Esophagus muscularis mucosa (tissue), 4 donors: ENCODE results near the gene SNTB2. TPM values are rescaled to one million over a fixed set of nuclear protein-coding genes. Genes with fewer than 3 reads are reported as not detected.
A peak's percentile ranks its signal among the peaks of the same experiment; 100 is the strongest.

ENCODE experiments used
- DNase-seq: peaks from one replicate; pipeline ENCODE4 v3.0.0-alpha.2; 2017; ENCODE audit errors: extremely low spot score
- H3K27ac ChIP-seq, 4 donors: fragments of 200-600 bp; sonication (generic); replicated peaks in 1 of 4; 1 replicate in 3 of 4; 2 replicates in 1 of 4; pipeline ENCODE4 v1.5.1; 2016 to 2019; ENCODE audit warnings: mild to moderate bottlenecking in 1 of 4
- H3K27me3 ChIP-seq, 4 donors: fragments of 200-600 bp; sonication (generic); one replicate each; pipeline versions ENCODE4 v1.5.1 to v1.6.0; 2016 to 2019
- H3K36me3 ChIP-seq, 4 donors: fragments of 200-600 bp; sonication (generic); one replicate each; pipeline ENCODE4 v1.5.1; 2016 to 2019
- H3K4me1 ChIP-seq, 4 donors: fragments of 200-600 bp; sonication (generic); one replicate each; pipeline ENCODE4 v1.5.1; 2016 to 2019
- H3K4me3 ChIP-seq, 4 donors: fragments of 200-600 bp; sonication (generic); 1 replicate in 2 of 4; 2 replicates in 2 of 4; pipeline ENCODE4 v1.5.1; 2016 to 2019; ENCODE audit warnings: mild to moderate bottlenecking in 4 of 4, moderate library complexity in 1 of 4
- H3K9me3 ChIP-seq, 4 donors: fragments of 200-600 bp; sonication (generic); 1 replicate in 3 of 4; 2 replicates in 1 of 4; pipeline ENCODE4 v1.5.1; 2016 to 2019
- CTCF ChIP-seq, 3 experiments: fragments of 200-600 bp in 2 of 3; fragments of 450-650 bp in 1 of 3; sonication (generic) in 2 of 3; IDR thresholded peaks; one replicate each; pipeline ENCODE4 v1.5.1; 2017 to 2019; ENCODE audit warnings: antibody characterized with exemption in 3 of 3, mild to moderate bottlenecking in 2 of 3, moderate library complexity in 1 of 3
- EP300 ChIP-seq: sonication (generic); formaldehyde crosslinking; IDR thresholded peaks from one replicate; pipeline ENCODE4 v1.6.1; 2017; ENCODE audit warnings: antibody characterized with exemption
- POLR2A ChIP-seq: fragments of 450-650 bp; IDR thresholded peaks from one replicate; pipeline ENCODE4 v1.6.1; 2017; ENCODE audit warnings: antibody characterized with exemption, moderate library complexity, mild to moderate bottlenecking, low read depth
- POLR2AphosphoS5 ChIP-seq, 2 donors: sonication (generic); formaldehyde crosslinking; IDR thresholded peaks; one replicate each; pipeline ENCODE4 v1.6.1; 2017; ENCODE audit warnings: antibody characterized with exemption in 2 of 2
- WGBS: methylation state at CpG from one replicate; pipeline ENCODE4 v1.1.5; 2018; 5-methylcytosine and 5-hydroxymethylcytosine counted together
- intact Hi-C: fragments of 100-400 bp; cut with DNase I; formaldehyde crosslinking; loops from one replicate; pipeline ENCODE4 v1.15.1; 2023
- total RNA-seq, 4 donors: library from RNA; depleted of rRNA; stranded (reverse); fragments of >200 nt; gene quantifications; one replicate each; pipeline versions ENCODE4 v1.1.0 to v1.2.1, GENCODE V29; 2016

The SNTB2 gene
- total RNA-seq, 4 donors from 2014 or later = 36.1 to 73.4 (median 54.8) TPM

GRCh38 chr16:69180011-69180338, 7.0 kb upstream of the SNTB2 start:
- peaks cover 24 to 69% (median 59%) of the 10 kb centered on the region in 4 donors for H3K4me1 ChIP-seq
- TF ChIP-seq CTCF (IDR thresholded peaks at IDR 0.05) (no peak), EP300 (no peak), POLR2A (no peak), POLR2AphosphoS5 (IDR thresholded peaks at IDR 0.05) (no peak)

GRCh38 chr16:69182730-69183416, 4.1 kb upstream of the SNTB2 start:
- Histone ChIP-seq H3K36me3 (no peaks in the 10 kb centered on the region), H3K27me3 (no peaks in the 10 kb centered on the region), H3K27ac (peak overlapping the region in 3 of 4 donors; percentile 44 to 66 (median 51)), H3K9me3 (no peaks in the 10 kb centered on the region), H3K4me3 (no peak overlapping the region), H3K4me1 (peaks cover 30 to 60% (median 53%) of the 10 kb centered on the region in 4 donors)
- intact Hi-C loops = no loop called here
- WGBS = 28% methylated on average over 10 of the region's 10 CpGs
- no peak for DNase-seq
- no peak for TF ChIP-seq POLR2A
- TF ChIP-seq EP300 = no peak
- TF ChIP-seq CTCF (IDR thresholded peaks at IDR 0.05) = no peak
- TF ChIP-seq POLR2AphosphoS5 (IDR thresholded peaks at IDR 0.05) = no peak

More at GRCh38 chr16:69180011-69180338, 7.0 kb upstream of the SNTB2 start:
- Histone ChIP-seq H3K9me3 (no peaks in the 10 kb centered on the region), H3K4me3 (peak overlapping the region in 1 of 4 donors; percentile 5), H3K27me3 (no peaks in the 10 kb centered on the region), H3K36me3 (no peaks in the 10 kb centered on the region), H3K27ac (peak overlapping the region; percentile 73 to 83 (median 80))
- DNase-seq = no peak
- intact Hi-C loops = no loop called here

DNA sequence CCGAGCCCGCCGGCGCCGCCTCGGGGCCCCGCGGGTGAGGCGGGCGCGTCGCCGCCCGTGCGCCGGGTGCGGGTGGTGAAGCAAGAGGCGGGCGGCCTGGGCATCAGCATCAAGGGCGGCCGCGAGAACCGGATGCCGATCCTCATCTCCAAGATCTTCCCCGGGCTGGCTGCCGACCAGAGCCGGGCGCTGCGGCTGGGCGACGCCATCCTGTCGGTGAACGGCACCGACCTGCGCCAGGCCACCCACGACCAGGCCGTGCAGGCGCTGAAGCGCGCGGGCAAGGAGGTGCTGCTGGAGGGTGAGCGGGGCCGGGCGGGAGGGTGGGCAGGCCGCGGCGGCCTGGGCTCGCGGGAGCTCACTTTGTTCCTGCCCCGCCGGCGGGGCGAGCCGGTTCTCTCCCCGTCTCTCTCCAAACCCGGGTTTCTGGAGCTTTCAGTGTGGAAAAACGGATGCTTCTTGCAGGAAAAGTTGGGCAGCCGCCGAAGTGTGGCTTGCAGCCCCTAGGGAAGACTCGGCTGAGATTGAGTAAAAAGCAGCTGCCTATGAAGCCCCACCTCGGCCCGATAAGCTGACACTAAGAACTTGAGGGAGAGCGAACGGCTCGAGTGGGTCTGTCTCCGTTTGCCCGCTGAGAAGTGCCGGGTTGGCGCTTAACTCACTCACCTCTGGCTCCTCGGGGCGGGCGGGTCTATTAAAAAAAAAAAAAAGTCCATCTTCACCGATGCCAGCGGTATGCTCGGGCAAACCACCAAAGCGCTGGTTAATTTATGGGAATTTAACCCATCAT, 677 bp downstream of the SNTB2 start:
- intact Hi-C loops = no loop called here
- TF ChIP-seq POLR2AphosphoS5 (IDR thresholded peaks at IDR 0.05) = peak in 1 of 2 donors; percentile 39
- no peak for TF ChIP-seq CTCF (IDR thresholded peaks at IDR 0.05)
- H3K27me3 ChIP-seq = no peaks in the 10 kb centered on the region
- H3K27ac ChIP-seq = peak overlapping the region; percentile 90 to 96 (median 94)
- H3K4me3 ChIP-seq = peak overlapping the region; percentile 77 to 94 (median 88)
- 0% methylated on average over 5 of the region's 76 CpGs for WGBS
- peaks cover 18 to 72% (median 61%) of the 10 kb centered on the region in 4 donors for H3K4me1 ChIP-seq
- H3K36me3 ChIP-seq = no peaks in the 10 kb centered on the region
- DNase-seq = no peak
- H3K9me3 ChIP-seq = no peaks in the 10 kb centered on the region

GRCh38 chr16:69188236-69188549, 1.2 kb downstream of the SNTB2 start:
- peak overlapping the region; percentile 90 to 96 (median 94) for H3K27ac ChIP-seq
- TF ChIP-seq POLR2AphosphoS5 (IDR thresholded peaks at IDR 0.05) (peak in 1 of 2 donors; percentile 21), CTCF (IDR thresholded peaks at IDR 0.05) (no peak)
- no peaks in the 10 kb centered on the region for H3K36me3 ChIP-seq
- no peaks in the 10 kb centered on the region for H3K27me3 ChIP-seq
- 0% methylated on average over 5 of the region's 5 CpGs for WGBS
- peaks cover 15 to 71% (median 59%) of the 10 kb centered on the region in 4 donors for H3K4me1 ChIP-seq
- H3K4me3 ChIP-seq = peak overlapping the region; percentile 77 to 94 (median 88)
- no peak for DNase-seq
- H3K9me3 ChIP-seq = no peaks in the 10 kb centered on the region
- intact Hi-C loops = no loop called here
